AG09309 (cell line): ENCODE data around the gene OGFOD1.

Experiments
- DNase-seq: peaks from one replicate; pipeline ENCODE4 v3.0.0-alpha.2; 2010; ENCODE audit warnings: low read depth
- H3K4me3 ChIP-seq: 2 replicates; pipeline ENCODE4 v1.5.1; 2011; ENCODE audit warnings: mild to moderate bottlenecking, low read depth, low read length, moderate library complexity; ENCODE audit not compliant: control insufficient read depth
- CTCF ChIP-seq: IDR thresholded peaks from 2 replicates; pipeline ENCODE4 v1.5.1; 2011; ENCODE audit warnings: mild to moderate bottlenecking, low read depth, low read length, inconsistent platforms; ENCODE audit not compliant: insufficient read depth, control insufficient read depth; ENCODE audit errors: missing control alignments

Gene OGFOD1

GRCh38 chr16:56450275-56450985 lies 924 bp upstream of the OGFOD1 start:
- H3K4me3 ChIP-seq, result peak overlapping the region; percentile 93
- no peak for TF ChIP-seq CTCF
- DNase-seq, result no peak

GRCh38 chr16:56451753-56452689 lies 667 bp downstream of the OGFOD1 start:
- no peak for TF ChIP-seq CTCF
- no peak for DNase-seq

DNA sequence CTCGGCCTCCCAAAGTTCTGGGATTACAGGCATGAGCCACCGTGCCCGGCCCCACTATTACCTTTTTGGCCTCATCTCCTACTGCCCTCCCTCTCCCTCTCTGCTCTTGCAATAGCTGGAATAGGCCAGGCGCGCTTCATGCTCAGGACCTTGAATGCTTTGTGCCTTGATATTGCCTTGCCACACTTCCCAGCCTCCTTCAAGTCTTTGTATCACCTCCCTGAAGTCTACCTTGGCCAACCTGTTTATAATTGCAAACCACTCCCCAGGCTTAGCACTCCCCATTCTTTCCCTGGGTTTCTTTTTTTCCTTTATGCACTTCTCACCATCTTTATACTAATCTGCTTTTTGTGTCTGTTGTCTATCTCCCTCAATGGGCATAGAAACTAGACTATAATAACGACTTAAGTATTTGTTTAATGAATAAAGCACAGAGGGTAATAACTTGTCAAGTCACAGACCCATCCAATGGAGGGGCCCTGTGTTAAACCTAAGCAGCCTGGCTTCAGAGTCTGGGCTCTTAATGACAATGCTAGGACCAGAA lies 6.6 kb downstream of the OGFOD1 start:
- no peak overlapping the region for H3K4me3 ChIP-seq
- no peak for DNase-seq
- no peak for TF ChIP-seq CTCF

More at GRCh38 chr16:56451753-56452689, 667 bp downstream of the OGFOD1 start:
- H3K4me3 ChIP-seq, result peak overlapping the region; percentile 93

- H3K4me3 ChIP-seq, result no peak overlapping the region
- TF ChIP-seq CTCF, result no peak
- DNase-seq, result no peak
These were observed 8.7 kb downstream of the OGFOD1 start for GRCh38 chr16:56460101-56460500.

GRCh38 chr16:56462064-56462796 lies 10.9 kb downstream of the OGFOD1 start:
- TF ChIP-seq CTCF, result no peak
- H3K4me3 ChIP-seq, result no peak overlapping the region
- no peak for DNase-seq

GRCh38 chr16:56463153-56463552 lies 11.8 kb downstream of the OGFOD1 start:
- DNase-seq, result no peak
- TF ChIP-seq CTCF, result no peak
- no peak overlapping the region for H3K4me3 ChIP-seq
